GM21515 (cell line): ENCODE results near the gene F9.
"Not testable (repeated sequence)": the region's sequence is repeated elsewhere in the genome, so short reads cannot be mapped to it uniquely, and the experiment has no call there.

Experiments
- ATAC-seq: cut with Tn5 transposase; IDR thresholded peaks from one replicate; pipeline ENCODE4 v1.9.1; 2021; ENCODE audit not compliant: unreplicated experiment

Gene F9

DNA sequence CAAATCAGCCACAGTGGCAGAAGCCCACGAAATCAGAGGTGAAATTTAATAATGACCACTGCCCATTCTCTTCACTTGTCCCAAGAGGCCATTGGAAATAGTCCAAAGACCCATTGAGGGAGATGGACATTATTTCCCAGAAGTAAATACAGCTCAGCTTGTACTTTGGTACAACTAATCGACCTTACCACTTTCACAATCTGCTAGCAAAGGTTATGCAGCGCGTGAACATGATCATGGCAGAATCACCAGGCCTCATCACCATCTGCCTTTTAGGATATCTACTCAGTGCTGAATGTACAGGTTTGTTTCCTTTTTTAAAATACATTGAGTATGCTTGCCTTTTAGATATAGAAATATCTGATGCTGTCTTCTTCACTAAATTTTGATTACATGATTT, at the start of gene F9:
F9 (plus strand) TSS at position 190 of the 400 bp plus-strand sequence; CDS start at position 216, 26 bp downstream.
- no peak for ATAC-seq

DNA sequence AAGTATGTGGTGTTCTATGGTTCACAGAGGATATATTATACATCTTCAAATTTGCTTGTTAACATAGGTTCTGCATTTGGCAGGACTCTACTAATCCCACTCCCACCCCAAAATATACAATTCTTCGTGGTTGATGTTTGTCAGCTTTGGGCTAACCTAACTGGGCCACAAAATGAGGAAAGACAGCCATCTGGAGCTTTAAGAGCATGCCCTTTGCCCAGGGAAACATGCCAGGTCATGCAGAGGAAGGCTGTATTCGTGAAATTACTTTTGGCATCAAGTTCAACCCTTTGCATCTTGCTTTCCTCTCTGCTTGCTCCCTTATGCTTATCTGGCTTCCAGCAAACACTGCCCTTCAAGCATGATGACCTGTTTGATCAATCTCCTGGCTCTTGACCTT, 46.8 kb upstream of the F9 start:
- ATAC-seq, result no peak

DNA sequence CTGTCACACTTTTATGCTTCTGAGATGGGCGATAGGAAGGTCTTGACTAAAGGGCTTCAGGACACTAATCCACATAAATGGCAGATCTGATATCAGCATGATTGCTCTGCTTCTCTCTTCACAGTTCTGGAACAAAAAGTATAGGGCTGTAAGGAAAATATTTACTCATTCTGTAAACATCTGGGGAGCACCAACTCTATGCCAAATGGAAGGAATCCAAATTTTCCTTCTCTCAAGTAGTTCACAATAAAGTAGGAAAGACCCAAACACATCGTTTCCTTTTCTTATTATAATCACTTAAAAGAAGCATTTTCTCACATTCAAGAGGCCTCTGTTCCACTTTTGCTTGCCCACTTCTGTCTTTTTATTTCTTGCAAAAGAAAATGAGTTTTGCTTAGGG, 45.9 kb upstream of the F9 start:
- no peak for ATAC-seq

DNA sequence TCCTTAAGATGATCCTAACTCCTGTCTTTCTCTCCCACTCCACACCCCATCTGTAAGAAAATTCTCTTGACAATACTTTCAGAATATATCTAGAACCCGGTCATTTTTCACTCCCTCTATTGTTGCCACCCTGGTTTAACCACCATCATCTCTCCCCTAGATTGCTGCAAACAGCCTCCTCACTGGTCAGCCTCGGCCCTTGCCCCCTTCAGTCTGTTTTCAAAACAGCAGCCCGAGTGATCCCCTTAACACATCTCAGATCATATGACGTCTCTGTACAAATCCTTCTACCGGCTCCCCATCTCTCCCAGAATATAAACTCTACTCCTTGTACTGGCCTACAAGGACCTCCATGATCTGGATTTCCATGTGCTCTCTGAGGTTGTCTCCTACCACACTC, 35.2 kb upstream of the F9 start:
- ATAC-seq, result no peak

DNA sequence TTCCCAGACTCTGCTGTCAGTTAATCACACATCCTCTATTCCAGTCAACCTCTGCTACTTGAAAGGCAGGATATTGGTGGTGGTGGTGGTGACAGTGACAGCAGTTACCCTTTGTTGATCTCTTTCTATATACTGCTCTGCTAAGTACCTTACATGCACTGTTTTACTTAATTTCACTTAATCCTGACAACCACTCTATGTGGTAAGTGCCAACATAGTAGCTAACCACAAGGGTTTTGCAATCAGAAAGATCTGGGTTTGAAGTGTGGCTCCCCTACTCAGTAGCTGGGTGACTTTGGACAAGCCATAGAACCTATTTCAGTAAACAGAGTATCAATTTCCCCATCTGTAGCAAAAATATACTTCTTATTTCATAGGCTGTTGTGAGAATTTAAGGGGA, 24.2 kb upstream of the F9 start:
- ATAC-seq, result no peak

DNA sequence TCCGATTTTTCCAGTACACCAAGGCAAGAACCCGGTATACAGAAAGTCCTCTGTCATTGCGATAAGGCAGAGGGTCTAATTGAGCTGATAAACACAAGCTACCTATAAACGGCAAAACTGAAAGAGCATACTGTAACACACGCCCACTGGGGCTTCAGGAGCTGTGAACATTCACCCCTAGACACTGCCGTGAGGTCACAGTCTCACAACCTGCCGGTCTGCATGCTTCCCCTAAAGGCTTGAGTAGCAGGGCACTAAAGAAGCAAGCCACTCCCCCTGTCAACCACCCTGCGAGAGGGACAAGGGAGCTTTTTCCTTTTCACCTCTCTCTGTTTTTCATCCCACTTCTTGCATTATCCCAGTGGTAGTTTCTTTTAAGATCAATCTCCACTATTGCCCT, 22.4 kb upstream of the F9 start:
- no peak for ATAC-seq

DNA sequence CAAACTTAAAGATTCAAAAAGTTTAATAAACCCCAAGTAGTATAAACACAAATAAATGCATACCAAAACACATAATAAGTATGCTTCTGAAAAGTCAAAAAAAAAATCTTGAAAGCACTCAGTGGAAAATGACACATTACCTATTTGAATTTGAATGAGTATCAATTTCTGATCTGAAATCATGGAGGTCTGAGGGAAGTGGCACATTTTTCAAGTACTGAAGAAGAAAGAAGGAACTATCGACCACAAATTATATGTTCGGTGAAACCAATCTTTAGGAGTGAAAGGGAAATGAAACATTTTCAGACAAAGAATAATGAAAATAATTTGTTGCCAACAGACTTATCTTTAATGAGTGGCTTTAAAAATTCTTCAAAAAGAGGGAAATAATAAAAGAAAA, 12.1 kb upstream of the F9 start:
- no peak for ATAC-seq

DNA sequence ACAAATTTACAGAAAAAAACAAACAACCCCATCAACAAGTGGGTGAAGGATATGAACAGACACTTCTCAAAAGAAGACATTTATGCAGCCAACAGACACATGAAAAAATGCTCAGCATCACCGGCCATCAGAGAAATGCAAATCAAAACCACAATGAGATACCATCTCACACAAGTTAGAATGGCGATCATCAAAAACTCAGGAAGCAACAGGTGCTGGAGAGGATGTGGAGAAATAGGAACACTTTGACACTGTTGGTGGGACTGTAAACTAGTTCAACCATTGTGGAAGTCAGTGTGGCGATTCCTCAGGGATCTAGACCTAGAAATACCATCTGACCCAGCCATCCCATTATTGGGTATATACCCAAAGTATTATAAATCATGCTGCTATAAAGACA, 1.7 kb upstream of the F9 start:
- ATAC-seq, result not testable (repeated sequence)

DNA sequence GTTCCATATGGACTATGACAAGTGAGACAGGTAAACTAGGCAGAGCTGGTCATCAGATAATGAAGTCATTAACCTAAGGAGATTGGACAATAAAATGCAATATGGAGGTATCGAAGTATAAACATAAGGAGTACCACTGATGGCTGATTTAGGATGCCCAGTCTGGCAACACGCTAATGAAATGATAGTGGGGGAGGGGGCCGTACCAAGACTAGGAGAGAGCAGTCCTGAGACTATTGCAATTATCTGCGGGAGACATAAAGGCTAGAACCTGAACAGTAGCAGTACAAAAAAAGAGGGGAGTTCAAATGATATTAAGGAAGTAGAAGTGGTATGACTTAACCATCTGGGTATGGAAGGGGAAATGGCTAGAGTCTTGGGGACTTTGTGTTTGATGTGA, 2.3 kb downstream of the F9 start:
- no peak for ATAC-seq

DNA sequence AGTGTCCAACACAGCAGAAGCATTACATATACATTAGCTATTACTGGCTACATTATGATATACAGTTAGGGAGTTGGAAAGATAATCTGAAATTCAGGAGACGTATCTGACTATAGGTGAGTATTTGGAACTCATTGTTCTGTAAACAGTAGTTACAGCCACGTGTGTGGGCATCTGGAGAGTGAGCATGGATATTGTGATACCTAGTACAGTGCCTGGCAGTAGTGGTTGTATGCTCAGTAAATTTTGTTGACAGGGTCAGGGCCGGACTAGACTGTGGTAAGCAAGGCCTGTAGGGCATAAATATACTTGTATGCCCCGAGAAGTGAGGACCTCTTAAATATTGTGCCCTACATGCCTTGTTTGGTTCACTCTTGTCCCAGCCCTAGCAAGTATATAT, 2.9 kb downstream of the F9 start:
- no peak for ATAC-seq

DNA sequence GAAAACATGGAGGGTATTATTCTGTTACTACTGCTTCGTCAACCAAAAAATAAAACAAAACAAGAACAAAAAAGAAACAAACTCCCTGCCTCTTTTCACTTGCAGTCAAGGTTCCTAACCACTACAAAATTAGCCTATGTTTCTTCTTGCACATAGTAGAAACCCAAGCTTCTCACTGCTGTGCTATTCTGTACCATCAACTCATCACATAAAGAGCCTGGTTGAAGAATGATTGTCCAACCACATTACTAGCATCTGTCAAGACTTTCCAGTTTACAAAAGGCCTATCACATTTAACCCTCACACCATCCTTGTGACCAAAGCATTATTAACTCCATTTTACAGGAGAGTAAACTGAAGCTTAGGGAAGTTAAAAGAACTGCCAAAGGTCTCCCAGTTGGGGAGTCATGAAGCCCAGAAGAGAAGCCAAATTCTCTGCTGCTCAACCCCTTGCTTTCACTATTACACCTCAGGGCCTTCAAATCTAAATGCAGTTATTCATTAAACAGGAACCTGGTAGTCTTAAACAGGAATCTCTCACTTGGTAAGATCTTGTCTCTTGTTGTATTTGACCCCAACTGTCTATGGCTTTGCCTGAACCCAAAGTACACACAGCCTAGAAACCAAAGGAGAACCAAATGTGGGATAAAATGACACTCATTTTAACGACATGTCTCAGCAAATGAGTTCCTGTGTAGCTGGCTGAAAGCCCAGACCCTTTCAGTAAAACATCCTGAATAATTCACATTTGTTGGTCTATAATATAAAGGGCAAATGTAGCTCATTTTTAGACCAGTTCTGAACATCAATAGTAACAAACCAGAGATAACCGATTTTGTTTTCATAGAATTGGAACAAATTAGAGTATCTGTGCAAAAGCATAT, 8.6 kb downstream of the F9 start:
- ATAC-seq, result no peak

DNA sequence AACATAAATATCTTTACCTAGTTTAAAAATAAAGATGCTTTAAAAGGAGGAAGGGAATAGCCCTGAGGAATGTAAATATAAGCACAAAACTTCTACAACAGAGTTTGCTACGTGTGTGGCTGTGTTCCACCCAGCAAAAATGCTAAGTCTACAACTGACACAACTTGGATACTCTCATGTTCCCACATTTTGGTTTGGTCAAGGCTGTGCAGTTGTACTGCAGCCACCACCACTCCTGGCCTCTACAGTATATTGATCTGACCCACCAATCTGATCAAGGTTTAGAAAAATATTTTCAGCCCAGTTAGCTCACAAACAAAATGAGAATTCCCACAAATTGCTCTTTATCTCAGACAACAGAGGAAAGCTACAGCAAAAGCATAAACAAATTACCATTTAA, 12.1 kb downstream of the F9 start:
- ATAC-seq, result no peak

DNA sequence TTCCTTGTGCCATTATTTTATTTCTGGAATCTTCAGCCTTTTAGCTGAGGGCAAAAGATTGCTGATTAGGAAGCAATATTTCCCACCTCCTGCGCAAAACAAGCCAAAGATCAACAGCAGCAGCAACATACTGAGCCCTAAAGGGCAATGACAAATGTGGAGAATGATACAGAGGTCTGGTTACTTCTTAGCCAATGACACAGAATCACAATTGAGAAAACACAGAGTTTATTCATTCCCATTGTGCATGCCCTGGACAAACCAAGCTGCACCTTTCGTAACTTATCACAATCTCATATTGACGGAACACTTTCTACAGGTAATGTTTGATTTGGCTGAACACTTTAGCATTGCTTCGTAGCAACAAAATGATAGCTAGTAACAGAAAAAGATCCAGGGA, 13.4 kb downstream of the F9 start:
- no peak for ATAC-seq

DNA sequence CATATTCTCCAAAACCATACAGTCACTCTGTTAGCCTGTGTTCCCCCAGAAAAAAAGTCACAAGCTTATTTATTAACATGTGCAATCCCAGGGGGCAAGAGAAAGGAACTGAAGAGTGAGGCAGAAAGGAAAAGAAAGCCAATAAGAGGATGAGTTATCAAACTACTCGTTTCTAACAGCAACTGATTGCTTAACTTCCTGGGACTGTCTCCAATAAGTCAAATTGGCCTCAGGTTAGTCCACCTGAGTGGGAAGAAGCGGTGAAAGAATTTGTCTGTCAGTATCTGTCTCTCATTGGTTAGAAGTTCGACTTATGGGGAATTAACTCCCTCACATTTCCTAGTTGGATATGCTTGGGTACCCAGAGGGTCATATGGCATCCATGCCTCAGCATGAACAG, 14.1 kb downstream of the F9 start:
- ATAC-seq, result no peak

DNA sequence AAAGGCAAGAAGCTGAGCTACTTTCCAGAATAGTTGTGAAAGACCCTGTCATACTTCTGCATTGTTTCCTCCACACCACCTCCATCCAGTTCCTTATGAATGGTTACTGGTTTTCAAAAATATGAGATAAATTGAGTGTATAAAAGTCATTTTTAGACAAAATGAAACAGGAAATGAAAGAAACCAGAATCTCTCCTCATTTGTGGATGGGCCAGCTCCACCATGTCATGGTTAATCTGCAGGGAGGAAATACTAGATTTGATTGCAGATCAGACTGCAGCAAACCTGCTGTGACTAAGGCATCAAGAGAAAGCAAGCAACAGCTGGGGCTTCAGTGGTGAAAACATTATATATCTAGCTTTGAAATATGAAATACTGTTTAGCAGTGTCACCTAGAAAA, 23.8 kb downstream of the F9 start:
- ATAC-seq, result peak; percentile 49

DNA sequence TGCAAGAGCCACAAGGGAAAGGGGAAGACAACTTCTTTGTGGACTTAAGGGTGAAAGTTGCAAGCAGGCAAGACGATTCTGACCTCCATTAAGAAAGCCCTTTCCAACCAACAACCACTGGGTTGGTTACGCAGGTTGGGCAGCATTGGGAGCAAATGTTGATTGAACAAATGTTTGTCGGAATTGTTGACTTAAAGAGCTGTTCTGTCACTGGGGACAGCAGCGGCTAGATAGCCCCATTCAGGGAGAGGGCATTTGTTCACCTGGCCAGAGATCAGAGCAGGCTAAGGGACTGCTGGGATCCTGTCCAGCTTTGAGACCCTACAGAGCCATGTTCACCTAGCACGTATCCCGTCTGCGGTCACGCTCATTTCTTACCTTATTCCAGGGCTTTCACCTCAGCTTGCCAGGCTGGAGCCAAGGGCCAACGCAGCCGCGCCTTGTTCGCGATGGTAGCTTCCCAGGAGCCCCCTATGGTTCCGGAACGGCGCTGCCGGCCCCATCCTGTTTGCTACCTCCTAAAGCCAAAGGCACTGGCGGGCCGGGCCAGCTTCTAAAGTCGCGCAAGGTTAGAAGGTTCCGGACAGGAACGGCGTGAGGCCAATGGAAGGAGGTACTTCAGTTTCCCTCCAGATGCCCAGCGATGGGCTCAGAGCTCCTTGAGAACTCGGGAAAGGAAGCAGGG, 24.6 kb downstream of the F9 start:
- no peak for ATAC-seq

DNA sequence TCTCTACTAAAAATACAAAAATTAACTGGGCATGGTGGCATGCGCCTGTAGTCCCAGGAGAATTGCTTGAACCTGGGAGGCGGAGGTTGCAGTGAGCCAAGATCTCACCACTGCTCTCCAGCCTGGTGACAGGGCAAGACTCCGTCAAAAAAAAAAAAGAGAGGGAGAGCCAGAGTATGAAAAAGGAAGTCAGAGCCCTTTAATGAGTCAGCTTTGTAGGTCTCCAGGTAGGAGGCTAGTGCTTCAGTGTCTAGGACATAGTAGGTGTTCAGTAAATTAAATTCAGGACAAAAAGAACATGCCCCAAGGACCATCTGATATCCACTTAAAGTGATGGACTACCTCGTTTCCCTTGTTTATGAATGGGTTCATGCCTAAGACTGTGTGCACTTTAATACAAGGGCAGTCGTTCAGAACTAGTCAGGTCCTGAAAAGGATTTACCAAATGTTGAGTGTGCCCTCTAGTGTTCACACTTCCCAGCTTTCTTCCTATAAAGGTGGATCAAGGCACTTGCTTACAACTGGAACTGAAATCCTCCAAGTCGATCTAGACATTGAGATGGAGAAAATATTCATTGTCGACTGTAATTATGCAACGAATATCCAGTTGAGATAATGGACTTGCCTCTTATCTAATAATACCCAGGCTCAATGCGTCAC, 29.0 kb downstream of the F9 start:
- peak; percentile 80 for ATAC-seq

DNA sequence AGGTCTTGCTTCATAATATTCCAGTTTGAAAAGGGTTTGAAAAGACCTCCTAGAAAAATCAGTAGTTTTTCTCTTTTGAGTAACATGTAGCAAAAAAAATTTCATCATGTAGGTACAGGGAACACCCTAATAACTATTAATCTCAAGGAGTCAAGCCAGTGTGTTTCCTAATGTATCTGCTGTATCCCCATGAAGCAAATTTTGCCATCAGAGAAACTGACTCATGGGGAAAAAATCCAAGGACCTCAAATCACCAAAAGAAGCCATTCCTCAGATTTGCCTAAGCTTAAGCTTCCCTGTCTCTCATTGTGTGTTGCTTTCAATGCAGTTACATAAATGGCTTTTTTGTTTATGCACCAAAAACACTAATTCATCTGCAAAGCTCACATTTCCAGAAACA, 29.7 kb downstream of the F9 start:
- no peak for ATAC-seq

DNA sequence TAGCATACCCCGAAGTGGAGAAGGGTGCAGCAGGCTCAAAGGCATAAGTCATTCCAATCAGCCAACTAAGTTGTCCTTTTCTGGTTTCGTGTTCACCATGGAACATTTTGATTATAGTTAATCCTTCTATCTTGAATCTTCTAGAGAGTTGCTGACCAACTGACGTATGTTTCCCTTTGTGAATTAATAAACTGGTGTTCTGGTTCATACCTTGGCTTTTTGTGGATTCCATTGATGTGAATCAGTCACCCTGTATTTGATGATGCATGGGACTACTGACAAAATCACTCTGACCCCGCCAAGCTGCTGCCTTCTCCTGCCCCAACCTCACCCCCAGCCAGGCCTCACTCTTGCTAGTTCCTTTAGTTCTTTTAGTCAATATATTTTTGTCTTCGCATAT, 32.7 kb downstream of the F9 start:
- ATAC-seq, result no peak

DNA sequence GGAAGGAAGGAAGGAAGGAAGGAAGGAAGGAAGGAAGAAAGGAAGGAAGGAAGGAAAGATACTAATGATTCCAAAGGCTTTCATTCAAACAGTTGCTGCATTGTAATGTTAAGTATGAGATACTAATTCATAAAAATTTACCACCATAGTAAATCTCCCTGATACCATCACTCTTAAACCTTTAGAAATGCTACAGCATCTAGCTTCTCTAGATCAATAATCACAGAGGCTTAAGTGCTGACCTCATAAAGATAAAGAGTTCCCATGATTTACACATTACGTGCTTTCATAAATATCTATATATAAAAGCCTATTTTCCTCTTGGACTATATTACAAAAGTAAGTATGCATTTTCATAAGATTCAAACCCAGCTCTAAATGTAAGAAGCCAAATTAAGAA, 36.4 kb downstream of the F9 start:
- ATAC-seq, result no peak

DNA sequence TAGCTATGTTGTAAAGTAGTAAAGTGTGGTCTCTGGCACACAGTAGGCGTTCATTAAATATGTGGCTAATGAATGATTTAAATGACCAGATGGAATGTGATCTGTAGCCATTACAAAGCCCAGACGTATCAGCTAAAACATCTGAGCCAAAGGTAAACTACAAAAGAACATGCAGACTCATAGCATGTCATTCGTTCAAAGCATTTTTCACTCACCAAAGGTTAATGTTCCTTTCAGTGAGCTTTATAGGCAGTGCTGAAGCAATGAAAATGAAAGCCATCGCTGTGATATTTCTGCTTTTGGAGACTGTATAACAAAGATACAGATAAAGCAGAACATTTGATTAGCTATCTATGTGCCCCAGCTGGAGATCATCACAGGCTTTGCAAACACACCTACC, 50.5 kb downstream of the F9 start:
- ATAC-seq, result no peak

DNA sequence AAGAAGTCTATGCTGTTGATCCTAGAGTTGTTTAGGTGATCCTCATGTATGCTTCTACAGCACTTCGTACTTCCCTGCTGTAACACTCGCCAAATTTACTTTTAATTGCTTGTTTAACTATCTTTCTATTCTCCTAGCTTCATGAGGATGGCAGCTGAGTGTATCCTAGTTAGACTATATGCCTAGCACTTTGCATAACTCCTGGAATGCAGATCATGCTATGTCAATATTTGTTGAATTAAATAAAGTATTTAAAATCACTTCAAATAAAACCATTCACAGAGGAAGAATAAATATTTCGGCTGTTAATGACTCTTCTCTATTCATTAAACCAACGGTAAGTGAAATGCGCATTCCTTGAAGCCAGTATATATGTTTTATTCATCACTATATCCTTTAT, 55.1 kb downstream of the F9 start:
- no peak for ATAC-seq
